SK-N-SH (cell line): ENCODE data around the gene PRR12. TPM values are rescaled to one million over a fixed set of nuclear protein-coding genes. Genes with fewer than 3 reads are reported as not detected.

Experiments used
- CTCF ChIA-PET: fragments of 300-600, 350-600 bp; formaldehyde crosslinking; extraction: SDS; loops from one replicate; lab custom pipeline; 2021; lab: Yijun Ruan, JAX
- POLR2A ChIA-PET: fragments of 350-600 bp; sonication (Branson Sonifier 250); formaldehyde crosslinking; extraction: SDS; loops from one replicate; lab custom pipeline; 2020; ENCODE audit warnings: antibody characterized with exemption, inconsistent platforms; lab: Yijun Ruan, JAX
- DNase-seq: peaks from one replicate; pipeline ENCODE4 v3.0.0; 2012
- H2AFZ ChIP-seq: fragments of 200-600 bp; sonication (generic); 2 replicates; pipeline ENCODE4 v1.8.1; 2016; ENCODE audit warnings: antibody characterized with exemption, mild to moderate bottlenecking, low read depth
- H3F3A ChIP-seq: fragments of 200-600 bp; sonication (generic); replicated peaks from 2 replicates; pipeline ENCODE3; 2016; ENCODE audit warnings: antibody characterized with exemption, mild to moderate bottlenecking; ENCODE audit not compliant: insufficient read depth
- H3K27ac ChIP-seq, 2 experiments: fragments of 200-500 bp in 1 of 2; fragments of 200-600 bp in 1 of 2; sonication (Bioruptor generic) in 1 of 2; sonication (generic), shearing (Covaris generic) in 1 of 2; 2 replicates each; pipeline versions ENCODE4 v1.5.1 to v1.6.1; 2014 to 2016; ENCODE audit warnings: low read depth in 2 of 2, inconsistent platforms in 1 of 2, low read length in 1 of 2, mild to moderate bottlenecking in 1 of 2, mixed read lengths in 1 of 2
- H3K27me3 ChIP-seq: fragments of 200-600 bp; sonication (generic), shearing (Covaris generic); 2 replicates; pipeline ENCODE4 v1.6.1; 2016; ENCODE audit warnings: mixed run types; ENCODE audit not compliant: insufficient read depth
- H3K36me3 ChIP-seq, 2 experiments: fragments of 200-500 bp in 1 of 2; fragments of 200-600 bp in 1 of 2; sonication (Bioruptor generic) in 1 of 2; sonication (generic) in 1 of 2; replicated peaks in 1 of 2; 2 replicates each; pipeline versions ENCODE3 to v1.5.1; 2014 to 2016; ENCODE audit warnings: low read length in 1 of 2, mild to moderate bottlenecking in 1 of 2; ENCODE audit not compliant: insufficient read depth in 2 of 2, control insufficient read depth in 1 of 2
- H3K4me1 ChIP-seq, 2 experiments: fragments of 200-500 bp in 1 of 2; fragments of 200-600 bp in 1 of 2; sonication (Bioruptor generic) in 1 of 2; sonication (generic), shearing (Covaris generic) in 1 of 2; 2 replicates each; pipeline versions ENCODE4 v1.5.1 to v1.6.1; 2014 to 2016; ENCODE audit warnings: low read depth in 1 of 2, low read length in 1 of 2, mixed run types in 1 of 2; ENCODE audit not compliant: insufficient read depth in 2 of 2, control insufficient read depth in 1 of 2
- H3K4me2 ChIP-seq: fragments of 200-600 bp; sonication (generic), shearing (Covaris generic); 2 replicates; pipeline ENCODE4 v1.6.1; 2017; ENCODE audit warnings: mixed run types
- H3K4me3 ChIP-seq, 2 experiments: fragments of 200-500 bp in 1 of 2; fragments of 200-600 bp in 1 of 2; sonication (Bioruptor generic) in 1 of 2; sonication (generic), shearing (Covaris generic) in 1 of 2; 2 replicates each; pipeline versions ENCODE4 v1.5.1 to v1.8.1; 2014 to 2016; ENCODE audit warnings: low read depth in 2 of 2, inconsistent platforms in 1 of 2, low read length in 1 of 2, mild to moderate bottlenecking in 1 of 2, mixed read lengths in 1 of 2, moderate library complexity in 1 of 2
- H3K79me2 ChIP-seq: fragments of 200-600 bp; sonication (generic); 2 replicates; pipeline ENCODE4 v1.8.1; 2017; ENCODE audit warnings: mild to moderate bottlenecking; ENCODE audit not compliant: insufficient read depth
- H3K9ac ChIP-seq: fragments of 200-600 bp; sonication (generic); 2 replicates; pipeline ENCODE4 v1.6.1; 2017; ENCODE audit warnings: mixed run types
- H3K9me2 ChIP-seq: fragments of 200-600 bp; sonication (generic); 2 replicates; pipeline ENCODE4 v1.6.1; 2017; ENCODE audit warnings: mixed run types
- H3K9me3 ChIP-seq: fragments of 200-600 bp; sonication (generic); 2 replicates; pipeline ENCODE4 v1.6.1; 2017; ENCODE audit warnings: mixed run types, mild to moderate bottlenecking, moderate library complexity
- H4K20me1 ChIP-seq: fragments of 200-600 bp; sonication (generic); 2 replicates; pipeline ENCODE4 v1.6.1; 2017; ENCODE audit warnings: mild to moderate bottlenecking, mixed run types; ENCODE audit not compliant: insufficient read depth
- CHD2 ChIP-seq: fragments of 150-350 bp; IDR thresholded peaks from 2 replicates; pipeline ENCODE4 v1.6.1; 2018; ENCODE audit warnings: low read length; ENCODE audit not compliant: partially characterized antibody
- EP300 ChIP-seq, 2 experiments: IDR thresholded peaks; 2 replicates each; pipeline versions ENCODE4 v1.4.0 to v1.6.1; 2012; ENCODE audit warnings: borderline replicate concordance in 1 of 2, low read depth in 1 of 2, low read length in 1 of 2
- EZH2phosphoT487 ChIP-seq: fragments of 200-600 bp; sonication (generic); IDR thresholded peaks from 2 replicates; pipeline ENCODE4 v1.6.1; 2017; ENCODE audit warnings: low read depth, mixed run types, mild to moderate bottlenecking, antibody characterized with exemption, moderate library complexity, borderline replicate concordance
- FOXM1 ChIP-seq: IDR thresholded peaks from 2 replicates; pipeline ENCODE4 v1.4.0; 2012; ENCODE audit warnings: low read depth, mild to moderate bottlenecking
- GABPA ChIP-seq: IDR thresholded peaks from 2 replicates; pipeline ENCODE4 v1.4.0; 2012; ENCODE audit warnings: low read depth, mild to moderate bottlenecking
- JUND ChIP-seq: IDR thresholded peaks from 2 replicates; pipeline ENCODE4 v1.4.0; 2012
- MXI1 ChIP-seq: IDR thresholded peaks from 2 replicates; pipeline ENCODE4 v1.6.1; 2012; ENCODE audit warnings: mild to moderate bottlenecking, low read depth, low read length, improper control_type of control experiment
- POLR2AphosphoS5 ChIP-seq: IDR thresholded peaks from 2 replicates; pipeline ENCODE4 v1.6.1; 2012; ENCODE audit warnings: low read depth, low read length
- RXRA ChIP-seq: IDR thresholded peaks from 2 replicates; pipeline ENCODE4 v1.4.0; 2012; ENCODE audit warnings: low read depth, mild to moderate bottlenecking, borderline replicate concordance
- SIN3A ChIP-seq: IDR thresholded peaks from 2 replicates; pipeline ENCODE4 v1.6.1; 2012; ENCODE audit warnings: low read depth, mild to moderate bottlenecking, low read length, moderate library complexity, borderline replicate concordance
- SMC3 ChIP-seq: IDR thresholded peaks from 2 replicates; pipeline ENCODE4 v1.6.1; 2012; ENCODE audit warnings: low read depth, low read length, improper control_type of control experiment
- TAF1 ChIP-seq: IDR thresholded peaks from 2 replicates; pipeline ENCODE4 v1.6.1; 2012; ENCODE audit warnings: low read depth, mild to moderate bottlenecking, low read length, moderate library complexity, borderline replicate concordance
- TEAD4 ChIP-seq: IDR thresholded peaks from 2 replicates; pipeline ENCODE4 v1.4.0; 2012; ENCODE audit warnings: mild to moderate bottlenecking, borderline replicate concordance; ENCODE audit not compliant: insufficient read depth
- YY1 ChIP-seq: IDR thresholded peaks from 2 replicates; pipeline ENCODE4 v1.4.0; 2012; ENCODE audit warnings: low read depth, mild to moderate bottlenecking
- WGBS: methylation state at CpG from one replicate; pipeline ENCODE4 v1.1.6; 2017; ENCODE audit warnings: low lambda C conversion rate; 5-methylcytosine and 5-hydroxymethylcytosine counted together
- polyA plus RNA-seq, 3 experiments: library from polyadenylated mRNA; depleted of rRNA; stranded (reverse); fragments of >200 nt; gene quantifications; 2 replicates each; pipeline ENCODE4 v1.2.3, GENCODE V29; 2012
- TF ChIP-seq, protein P1 (sequence below): fragments of 150-350 bp; IDR thresholded peaks from 2 replicates; pipeline ENCODE4 v1.6.1; 2017; ENCODE audit warnings: antibody characterized with exemption, low read length, low read depth, borderline replicate concordance
- TF ChIP-seq, protein P2 (sequence below): IDR thresholded peaks from 2 replicates; pipeline ENCODE4 v1.6.1; 2012; ENCODE audit warnings: mild to moderate bottlenecking, low read depth, low read length, moderate library complexity
- TF ChIP-seq, protein P3 (sequence below): fragments of 150-350 bp; IDR thresholded peaks from 2 replicates; pipeline ENCODE4 v1.6.1; 2016; ENCODE audit warnings: mild to moderate bottlenecking, low read depth, low read length
- TF ChIP-seq, protein P4 (sequence below): IDR thresholded peaks from 2 replicates; pipeline ENCODE4 v1.4.0; 2012; ENCODE audit warnings: low read depth, borderline replicate concordance

PRR12 gene
- polyA plus RNA-seq, 1 of the 3 experiments (the other 2 are of a cell fraction): 1.7 TPM

DNA sequence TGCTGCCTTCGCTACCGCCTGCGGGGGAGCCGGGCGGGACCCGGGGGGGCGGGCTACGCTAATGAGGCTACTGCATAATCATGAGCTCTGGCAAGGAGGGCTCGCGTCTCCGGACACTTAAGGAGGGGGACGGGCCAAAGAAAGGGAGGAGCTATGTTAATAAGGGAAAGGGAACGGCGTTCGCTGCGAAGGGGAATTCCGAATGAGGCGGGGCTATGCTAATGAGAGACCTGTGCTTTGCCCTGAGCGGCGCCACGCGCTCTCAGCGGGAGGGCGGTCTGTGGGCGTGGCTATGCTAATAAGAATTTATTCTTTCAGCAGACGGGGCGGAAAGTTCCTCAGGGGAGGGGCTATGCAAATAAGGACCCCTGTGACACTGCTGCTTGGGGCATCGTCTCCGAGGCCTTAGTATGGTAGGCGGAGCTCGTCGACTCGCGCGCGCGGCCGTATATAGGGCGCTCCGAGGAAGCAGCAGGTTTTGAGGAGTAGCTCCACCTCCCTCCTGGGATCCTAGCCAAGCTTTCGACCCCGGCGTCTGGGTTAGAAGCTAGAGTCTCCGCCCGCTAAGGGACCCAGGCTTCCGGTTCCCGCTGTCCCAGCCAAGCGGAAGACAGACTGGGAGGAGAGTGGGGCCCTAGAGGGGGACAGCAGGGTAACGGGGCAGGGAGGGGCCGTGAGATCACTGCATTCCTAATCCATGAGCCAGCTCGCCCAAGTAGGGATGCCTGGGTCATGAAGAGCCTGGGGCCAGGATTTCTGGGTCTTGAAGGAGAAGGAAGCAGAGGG is 49.3 kb downstream of the PRR12 start, which contains the start of gene RRAS (continued):
- TF ChIP-seq, protein P1, sequence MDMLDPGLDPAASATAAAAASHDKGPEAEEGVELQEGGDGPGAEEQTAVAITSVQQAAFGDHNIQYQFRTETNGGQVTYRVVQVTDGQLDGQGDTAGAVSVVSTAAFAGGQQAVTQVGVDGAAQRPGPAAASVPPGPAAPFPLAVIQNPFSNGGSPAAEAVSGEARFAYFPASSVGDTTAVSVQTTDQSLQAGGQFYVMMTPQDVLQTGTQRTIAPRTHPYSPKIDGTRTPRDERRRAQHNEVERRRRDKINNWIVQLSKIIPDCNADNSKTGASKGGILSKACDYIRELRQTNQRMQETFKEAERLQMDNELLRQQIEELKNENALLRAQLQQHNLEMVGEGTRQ: no peak
- TF ChIP-seq TEAD4 (peak; percentile 77; the same call in 1 of the 2 replicates), POLR2AphosphoS5 (peak; percentile 59; the same call in 1 of the 2 replicates), JUND (peak; percentile 88), EP300 (IDR thresholded peaks at IDR 0.05; ENCODE audit: borderline replicate concordance in 1 of 2, low read depth in 1 of 2, low read length in 1 of 2) (peak in 1 of 2 experiments; percentile 71; a peak in 1 of 4 replicates), MXI1 (no peak; the same call in none of the 2 replicates), GABPA (peak; percentile 75), FOXM1 (no peak), SIN3A (peak; percentile 82; the same call in 1 of the 2 replicates), CHD2 (no peak), EZH2phosphoT487 (no peak)
- TF ChIP-seq, protein P2, sequence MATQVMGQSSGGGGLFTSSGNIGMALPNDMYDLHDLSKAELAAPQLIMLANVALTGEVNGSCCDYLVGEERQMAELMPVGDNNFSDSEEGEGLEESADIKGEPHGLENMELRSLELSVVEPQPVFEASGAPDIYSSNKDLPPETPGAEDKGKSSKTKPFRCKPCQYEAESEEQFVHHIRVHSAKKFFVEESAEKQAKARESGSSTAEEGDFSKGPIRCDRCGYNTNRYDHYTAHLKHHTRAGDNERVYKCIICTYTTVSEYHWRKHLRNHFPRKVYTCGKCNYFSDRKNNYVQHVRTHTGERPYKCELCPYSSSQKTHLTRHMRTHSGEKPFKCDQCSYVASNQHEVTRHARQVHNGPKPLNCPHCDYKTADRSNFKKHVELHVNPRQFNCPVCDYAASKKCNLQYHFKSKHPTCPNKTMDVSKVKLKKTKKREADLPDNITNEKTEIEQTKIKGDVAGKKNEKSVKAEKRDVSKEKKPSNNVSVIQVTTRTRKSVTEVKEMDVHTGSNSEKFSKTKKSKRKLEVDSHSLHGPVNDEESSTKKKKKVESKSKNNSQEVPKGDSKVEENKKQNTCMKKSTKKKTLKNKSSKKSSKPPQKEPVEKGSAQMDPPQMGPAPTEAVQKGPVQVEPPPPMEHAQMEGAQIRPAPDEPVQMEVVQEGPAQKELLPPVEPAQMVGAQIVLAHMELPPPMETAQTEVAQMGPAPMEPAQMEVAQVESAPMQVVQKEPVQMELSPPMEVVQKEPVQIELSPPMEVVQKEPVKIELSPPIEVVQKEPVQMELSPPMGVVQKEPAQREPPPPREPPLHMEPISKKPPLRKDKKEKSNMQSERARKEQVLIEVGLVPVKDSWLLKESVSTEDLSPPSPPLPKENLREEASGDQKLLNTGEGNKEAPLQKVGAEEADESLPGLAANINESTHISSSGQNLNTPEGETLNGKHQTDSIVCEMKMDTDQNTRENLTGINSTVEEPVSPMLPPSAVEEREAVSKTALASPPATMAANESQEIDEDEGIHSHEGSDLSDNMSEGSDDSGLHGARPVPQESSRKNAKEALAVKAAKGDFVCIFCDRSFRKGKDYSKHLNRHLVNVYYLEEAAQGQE: peak; percentile 64; the same call in 1 of the 2 replicates

DNA sequence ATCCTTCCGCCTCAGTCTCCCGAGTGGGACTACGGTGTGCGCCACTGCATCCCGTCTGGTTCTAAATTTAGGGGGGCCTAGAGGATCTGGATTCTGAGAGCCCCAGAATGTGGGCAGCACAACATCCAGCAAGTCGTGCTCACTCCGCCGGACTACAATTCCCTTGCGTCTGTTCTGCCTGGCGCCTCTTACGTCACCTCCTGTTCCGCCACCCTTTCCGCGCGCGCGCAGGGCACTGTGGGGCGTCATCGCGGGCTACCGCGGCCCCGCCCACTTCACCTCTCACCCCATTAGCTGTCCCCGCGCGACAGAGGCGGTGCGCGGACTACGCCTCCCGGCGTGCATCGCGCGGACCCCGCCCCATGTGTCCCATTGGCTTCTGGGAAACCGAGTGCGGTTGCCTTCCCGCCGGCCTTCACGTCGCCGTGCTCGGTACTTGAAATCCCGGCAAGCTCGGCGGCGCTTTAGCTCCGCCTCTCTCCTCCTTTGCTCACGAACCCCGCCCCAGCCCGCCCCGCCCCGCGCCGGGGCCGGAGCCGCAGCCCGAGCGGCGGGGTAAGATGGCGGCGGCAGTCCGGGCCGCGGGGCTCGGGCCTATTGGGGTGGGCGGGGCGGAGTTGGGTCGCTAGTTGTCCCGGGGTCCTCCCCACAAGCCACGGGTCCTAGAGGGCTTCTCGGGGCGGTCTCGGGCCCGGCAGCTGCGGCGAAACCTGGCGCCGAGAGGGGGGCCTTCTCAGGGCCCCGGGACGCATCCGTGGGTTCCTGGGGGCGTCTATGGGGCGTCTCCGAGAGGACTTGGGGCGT is 50.9 kb downstream of the PRR12 start, which contains the start of gene SCAF1:
Gene SCAF1 (plus strand): TSS at position 522 of the 804 bp plus-strand sequence. CDS start 2,818 bp downstream, outside the sequence.
- POLR2A ChIA-PET: interaction anchor here (0.5 to 1.7 kb wide), 6 partner anchors 17 to 1489 kb away, joined by 3 to 5 read pairs (median 3); partner anchors contain the start of genes AKT1S1, RPS11 and TBC1D17
- 2% methylated on average over 11 of the region's 87 CpGs for WGBS
- peak within 1 kb of the TSS; percentile 65; the same call in 1 of the 2 replicates for H2AFZ ChIP-seq
- TF ChIP-seq, protein P3, sequence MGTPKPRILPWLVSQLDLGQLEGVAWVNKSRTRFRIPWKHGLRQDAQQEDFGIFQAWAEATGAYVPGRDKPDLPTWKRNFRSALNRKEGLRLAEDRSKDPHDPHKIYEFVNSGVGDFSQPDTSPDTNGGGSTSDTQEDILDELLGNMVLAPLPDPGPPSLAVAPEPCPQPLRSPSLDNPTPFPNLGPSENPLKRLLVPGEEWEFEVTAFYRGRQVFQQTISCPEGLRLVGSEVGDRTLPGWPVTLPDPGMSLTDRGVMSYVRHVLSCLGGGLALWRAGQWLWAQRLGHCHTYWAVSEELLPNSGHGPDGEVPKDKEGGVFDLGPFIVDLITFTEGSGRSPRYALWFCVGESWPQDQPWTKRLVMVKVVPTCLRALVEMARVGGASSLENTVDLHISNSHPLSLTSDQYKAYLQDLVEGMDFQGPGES: 0 out of 2 replicates have a peak, but pooled peaks have one; percentile 20
- TF ChIP-seq YY1 (peak; percentile 86), RXRA (no peak), POLR2AphosphoS5 (peak; percentile 62), SMC3 (no peak), TAF1 (peak; percentile 78; the same call in 1 of the 2 replicates), CHD2 (peak; percentile 97), JUND (no peak)
- TF ChIP-seq, protein P4, sequence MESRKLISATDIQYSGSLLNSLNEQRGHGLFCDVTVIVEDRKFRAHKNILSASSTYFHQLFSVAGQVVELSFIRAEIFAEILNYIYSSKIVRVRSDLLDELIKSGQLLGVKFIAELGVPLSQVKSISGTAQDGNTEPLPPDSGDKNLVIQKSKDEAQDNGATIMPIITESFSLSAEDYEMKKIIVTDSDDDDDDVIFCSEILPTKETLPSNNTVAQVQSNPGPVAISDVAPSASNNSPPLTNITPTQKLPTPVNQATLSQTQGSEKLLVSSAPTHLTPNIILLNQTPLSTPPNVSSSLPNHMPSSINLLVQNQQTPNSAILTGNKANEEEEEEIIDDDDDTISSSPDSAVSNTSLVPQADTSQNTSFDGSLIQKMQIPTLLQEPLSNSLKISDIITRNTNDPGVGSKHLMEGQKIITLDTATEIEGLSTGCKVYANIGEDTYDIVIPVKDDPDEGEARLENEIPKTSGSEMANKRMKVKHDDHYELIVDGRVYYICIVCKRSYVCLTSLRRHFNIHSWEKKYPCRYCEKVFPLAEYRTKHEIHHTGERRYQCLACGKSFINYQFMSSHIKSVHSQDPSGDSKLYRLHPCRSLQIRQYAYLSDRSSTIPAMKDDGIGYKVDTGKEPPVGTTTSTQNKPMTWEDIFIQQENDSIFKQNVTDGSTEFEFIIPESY: peak; percentile 91

More for the DNA sequence above, 50.9 kb downstream of the PRR12 start, which contains the start of gene SCAF1:
- Histone ChIP-seq H3K9me2 (no peaks in the 10 kb centered on the region), H3K4me3 (peak within 1 kb of the TSS; percentile 100), H3K79me2 (peaks cover 70% of the 10 kb centered on the region), H3F3A (peaks cover 9% of the 10 kb centered on the region), H3K27me3 (no peaks in the 10 kb centered on the region), H3K9ac (peak within 1 kb of the TSS; percentile 100), H3K27ac (peak within 1 kb of the TSS; percentile 99 to 100), H3K36me3 (peaks cover 10 to 22% of the 10 kb centered on the region in 2 experiments), H4K20me1 (peaks cover 16% of the 10 kb centered on the region), H3K9me3 (no peaks in the 10 kb centered on the region), H3K4me2 (peak within 1 kb of the TSS; percentile 100), H3K4me1 (peaks cover 14 to 32% of the 10 kb centered on the region in 2 experiments)
- CTCF ChIA-PET: interaction anchor here (0.7 to 5.2 kb wide), 4 partner anchors 10 to 35 kb away, joined by 3 to 31 read pairs (median 14); partner anchors contain the start of gene PRMT1
- DNase-seq: peak; percentile 96
